BLaER1 (cell line): Measurements from ENCODE around the gene ANKMY1.

Experiments used
- H3K27ac ChIP-seq: shearing (Covaris generic); formaldehyde crosslinking; 2 replicates; pipeline ENCODE4 v1.8.1; 2022
- H3K27me3 ChIP-seq: shearing (Covaris generic); formaldehyde crosslinking; 2 replicates; pipeline ENCODE4 v1.8.1; 2022
- H3K36me3 ChIP-seq: shearing (Covaris generic); formaldehyde crosslinking; 2 replicates; pipeline ENCODE4 v1.8.1; 2022
- H3K4me1 ChIP-seq: shearing (Covaris generic); formaldehyde crosslinking; 2 replicates; pipeline ENCODE4 v1.8.1; 2022
- H3K4me2 ChIP-seq: shearing (Covaris generic); formaldehyde crosslinking; 2 replicates; pipeline ENCODE4 v1.8.1; 2022
- H3K4me3 ChIP-seq: shearing (Covaris generic); formaldehyde crosslinking; 2 replicates; pipeline ENCODE4 v1.8.1; 2022
- H3K9ac ChIP-seq: shearing (Covaris generic); formaldehyde crosslinking; 2 replicates; pipeline ENCODE4 v1.8.1; 2022
- H3K9me3 ChIP-seq: shearing (Covaris generic); formaldehyde crosslinking; 2 replicates; pipeline ENCODE4 v1.8.1; 2022
- H4K20me1 ChIP-seq: shearing (Covaris generic); formaldehyde crosslinking; 2 replicates; pipeline ENCODE4 v1.8.1; 2022
- Cebpa-rat ChIP-seq: shearing (Covaris generic); IDR thresholded peaks from 2 replicates; pipeline ENCODE4 v1.8.1; 2022

ANKMY1 gene

DNA sequence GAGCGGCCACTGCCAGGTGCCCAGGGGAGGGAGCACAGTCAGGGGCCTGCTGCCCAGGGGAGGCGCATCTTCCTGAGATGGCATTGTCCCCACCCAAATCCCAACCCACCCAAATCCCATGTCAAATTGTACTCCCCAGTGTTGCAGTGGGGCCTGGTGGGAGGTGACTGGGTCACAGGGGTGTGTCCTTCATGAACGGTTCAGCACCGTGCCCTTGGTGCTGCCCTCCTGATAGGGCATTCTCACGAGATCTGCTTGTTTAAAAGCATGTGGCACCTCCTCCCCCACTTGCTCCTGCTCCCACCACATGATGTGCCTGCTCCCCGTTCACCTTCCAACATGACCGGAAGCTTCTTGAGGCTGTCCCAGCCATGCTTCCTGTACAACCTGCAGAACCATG, 27.6 kb downstream of the ANKMY1 start:
- Histone ChIP-seq H3K36me3 (peaks cover 93% of the 10 kb centered on the region), H3K9ac (no peak overlapping the region)

DNA sequence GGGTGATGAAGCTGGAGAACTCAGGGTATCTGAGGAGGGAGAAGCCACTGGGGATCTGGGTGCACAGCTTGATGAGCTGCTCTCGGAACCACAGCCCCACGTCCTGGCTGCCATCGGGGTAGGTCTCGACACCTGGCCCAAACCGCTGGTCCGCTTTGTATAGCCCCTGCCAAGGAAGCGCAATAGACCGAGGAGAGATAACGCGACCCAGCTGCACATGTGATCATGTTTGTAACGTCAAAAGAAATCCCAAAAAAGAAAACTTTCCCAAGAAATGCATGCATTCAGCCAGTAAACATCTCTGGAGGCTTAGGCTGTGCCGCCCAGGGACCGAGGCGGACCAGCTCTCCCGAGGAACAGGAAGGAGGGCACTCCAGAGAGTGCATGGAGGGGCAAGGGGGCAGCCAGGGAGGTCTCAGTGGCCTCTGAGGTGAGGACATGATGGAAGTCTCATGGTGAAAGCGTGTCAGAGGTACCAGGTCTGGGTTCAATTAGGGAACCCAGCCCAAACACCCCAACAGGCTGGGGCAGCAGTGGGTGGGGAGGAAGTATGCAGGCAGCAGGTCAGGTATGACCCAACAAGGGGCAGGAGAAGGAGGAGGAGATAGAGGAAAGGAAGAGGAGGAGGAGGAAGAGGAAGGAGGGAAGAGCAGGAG, 28.3 kb downstream of the ANKMY1 start:
- Histone ChIP-seq H3K36me3 (peaks cover 93% of the 10 kb centered on the region), H3K9ac (no peak overlapping the region), H3K27ac (no peak overlapping the region), H3K4me3 (peak overlapping the region; percentile 14; the same call in 1 of the 2 replicates), H4K20me1 (no peaks in the 10 kb centered on the region), H3K9me3 (peaks cover 98% of the 10 kb centered on the region), H3K27me3 (no peaks in the 10 kb centered on the region), H3K4me2 (no peak overlapping the region), H3K4me1 (peaks cover 10% of the 10 kb centered on the region; the same call in 1 of the 2 replicates)
- no peak for TF ChIP-seq Cebpa-rat

More for the DNA sequence above, 27.6 kb downstream of the ANKMY1 start:
- no peak for TF ChIP-seq Cebpa-rat
- Histone ChIP-seq H3K27me3 (no peaks in the 10 kb centered on the region), H3K4me1 (peaks cover 7% of the 10 kb centered on the region; the same call in 1 of the 2 replicates), H3K4me3 (no peak overlapping the region), H3K27ac (no peak overlapping the region), H3K9me3 (peaks cover 97% of the 10 kb centered on the region), H3K4me2 (no peak overlapping the region), H4K20me1 (no peaks in the 10 kb centered on the region)

DNA sequence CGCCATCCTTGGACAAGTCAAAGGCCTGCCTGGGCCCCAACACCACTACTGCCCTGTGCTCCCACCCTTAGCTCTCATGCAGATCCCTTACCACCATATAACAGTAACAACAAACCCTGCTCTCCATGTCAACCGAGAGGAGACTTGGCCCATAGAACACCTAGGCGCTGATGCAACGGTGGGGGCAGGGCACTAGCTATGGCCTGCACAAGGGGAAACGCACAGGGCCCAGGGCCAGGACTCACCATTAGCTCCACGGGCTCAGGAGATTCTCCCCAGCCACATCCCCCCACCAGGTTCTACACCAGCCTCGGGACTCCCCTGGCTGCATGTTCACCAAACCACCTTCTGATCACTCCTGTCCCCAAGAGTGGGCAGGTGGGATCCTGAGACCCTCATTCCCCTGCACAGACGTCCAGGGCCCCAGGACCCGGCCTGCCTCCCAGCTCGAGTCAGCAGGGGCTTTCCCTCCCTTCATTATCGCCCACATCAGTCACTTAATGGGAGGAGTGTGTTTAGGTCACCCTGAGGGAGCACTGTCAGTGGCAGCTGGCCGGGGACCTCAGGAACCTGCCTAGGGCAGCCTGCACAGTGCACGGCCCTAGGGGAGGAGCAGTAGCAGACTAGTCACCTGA, 29.3 kb downstream of the ANKMY1 start:
- H3K36me3 ChIP-seq = peaks cover 93% of the 10 kb centered on the region
- no peak overlapping the region for H3K4me2 ChIP-seq
- H3K9me3 ChIP-seq = peaks cover 98% of the 10 kb centered on the region
- peaks cover 20% of the 10 kb centered on the region; the same call in 1 of the 2 replicates for H3K4me1 ChIP-seq
- TF ChIP-seq Cebpa-rat = no peak
- no peaks in the 10 kb centered on the region for H3K27me3 ChIP-seq
- H3K9ac ChIP-seq = no peak overlapping the region
- H3K27ac ChIP-seq = no peak overlapping the region
- H4K20me1 ChIP-seq = no peaks in the 10 kb centered on the region
- H3K4me3 ChIP-seq = no peak overlapping the region

DNA sequence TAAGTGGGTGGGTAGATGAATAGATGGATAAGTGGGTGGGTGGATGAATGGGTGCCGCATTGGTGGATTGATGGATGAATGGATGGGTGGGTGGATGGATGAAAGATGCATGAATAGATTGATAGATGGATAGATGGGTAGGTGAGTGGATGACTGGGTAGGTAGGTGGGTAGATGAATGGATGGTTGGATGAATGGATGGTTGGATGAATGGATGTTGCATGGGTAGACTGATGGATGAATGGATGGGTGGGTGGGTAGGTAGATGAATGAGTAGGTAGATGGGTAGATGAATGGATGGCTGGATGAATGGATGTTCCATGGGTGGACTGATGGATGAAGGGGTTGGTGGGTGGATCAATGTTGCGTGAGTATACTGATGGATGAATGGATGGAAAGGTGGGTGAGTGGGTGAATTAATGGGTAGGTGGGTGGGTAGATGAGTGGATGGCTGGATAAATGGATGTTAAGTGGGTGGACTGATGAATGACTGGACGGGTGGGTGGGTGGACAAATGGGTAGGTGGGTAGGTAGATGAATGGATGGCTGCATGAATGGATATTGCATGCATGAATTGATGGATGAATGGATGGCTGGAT, 30.5 kb downstream of the ANKMY1 start:
- peaks cover 20% of the 10 kb centered on the region; the same call in 1 of the 2 replicates for H3K4me1 ChIP-seq
- no peaks in the 10 kb centered on the region for H4K20me1 ChIP-seq
- H3K9me3 ChIP-seq = peaks cover 100% of the 10 kb centered on the region
- H3K4me2 ChIP-seq = no peak overlapping the region
- H3K27me3 ChIP-seq = no peaks in the 10 kb centered on the region
- H3K36me3 ChIP-seq = peaks cover 97% of the 10 kb centered on the region
- H3K27ac ChIP-seq = no peak overlapping the region
- no peak overlapping the region for H3K9ac ChIP-seq
- no peak for TF ChIP-seq Cebpa-rat
- H3K4me3 ChIP-seq = no peak overlapping the region

DNA sequence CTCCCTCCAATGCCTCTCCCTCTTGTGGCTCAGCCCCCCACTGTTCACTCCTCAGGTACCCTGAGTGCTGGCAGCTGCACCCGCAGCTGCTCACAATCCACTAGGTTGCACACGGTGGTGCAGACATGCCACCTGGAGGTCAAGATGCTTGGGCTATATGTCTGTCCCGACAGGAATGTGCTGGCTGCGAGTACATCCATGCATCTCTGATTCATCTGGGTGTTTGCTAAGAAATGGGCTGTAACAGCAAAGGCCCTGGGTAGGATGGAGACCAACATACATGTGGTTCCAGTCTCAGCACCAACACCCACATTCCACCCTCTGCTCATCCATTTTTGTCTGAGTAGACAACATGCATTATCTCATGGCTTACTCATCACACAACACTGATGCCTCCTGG, 31.3 kb downstream of the ANKMY1 start:
- Histone ChIP-seq H3K36me3 (peaks cover 97% of the 10 kb centered on the region), H3K9me3 (peaks cover 100% of the 10 kb centered on the region)
- no peak for TF ChIP-seq Cebpa-rat

DNA sequence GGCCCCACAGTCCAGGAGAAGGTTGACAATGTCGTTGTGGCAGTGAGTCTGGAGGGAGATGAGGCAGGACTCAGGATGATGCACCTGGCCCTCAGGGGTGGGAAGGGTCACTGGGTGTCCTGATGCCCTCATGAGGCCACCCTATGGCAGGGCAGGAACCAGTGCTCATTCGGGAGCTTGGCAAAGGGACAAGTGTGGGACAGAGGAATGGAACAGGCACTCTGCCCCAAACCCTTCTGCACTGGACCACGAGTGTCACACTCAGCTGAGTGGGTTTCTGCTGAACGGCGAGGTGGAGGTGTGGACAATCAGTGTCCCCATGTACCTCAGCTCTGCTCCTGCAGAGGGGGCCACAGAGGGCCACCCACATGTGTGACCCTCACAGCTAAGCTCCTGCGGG, 32.0 kb downstream of the ANKMY1 start:
- Histone ChIP-seq H3K9me3 (peaks cover 100% of the 10 kb centered on the region), H3K36me3 (peaks cover 95% of the 10 kb centered on the region), H3K4me3 (peak overlapping the region; percentile 44), H3K4me1 (peaks cover 20% of the 10 kb centered on the region; the same call in 1 of the 2 replicates), H3K9ac (no peak overlapping the region), H4K20me1 (no peaks in the 10 kb centered on the region), H3K27me3 (no peaks in the 10 kb centered on the region), H3K4me2 (no peak overlapping the region), H3K27ac (peak overlapping the region; percentile 66; the same call in 1 of the 2 replicates)
- TF ChIP-seq Cebpa-rat = no peak

More for the DNA sequence above, 31.3 kb downstream of the ANKMY1 start:
- Histone ChIP-seq H3K9ac (no peak overlapping the region), H3K27me3 (no peaks in the 10 kb centered on the region), H3K4me1 (peaks cover 20% of the 10 kb centered on the region; the same call in 1 of the 2 replicates), H3K4me3 (peak overlapping the region; percentile 44; the same call in 1 of the 2 replicates), H3K27ac (no peak overlapping the region), H4K20me1 (no peaks in the 10 kb centered on the region), H3K4me2 (no peak overlapping the region)

DNA sequence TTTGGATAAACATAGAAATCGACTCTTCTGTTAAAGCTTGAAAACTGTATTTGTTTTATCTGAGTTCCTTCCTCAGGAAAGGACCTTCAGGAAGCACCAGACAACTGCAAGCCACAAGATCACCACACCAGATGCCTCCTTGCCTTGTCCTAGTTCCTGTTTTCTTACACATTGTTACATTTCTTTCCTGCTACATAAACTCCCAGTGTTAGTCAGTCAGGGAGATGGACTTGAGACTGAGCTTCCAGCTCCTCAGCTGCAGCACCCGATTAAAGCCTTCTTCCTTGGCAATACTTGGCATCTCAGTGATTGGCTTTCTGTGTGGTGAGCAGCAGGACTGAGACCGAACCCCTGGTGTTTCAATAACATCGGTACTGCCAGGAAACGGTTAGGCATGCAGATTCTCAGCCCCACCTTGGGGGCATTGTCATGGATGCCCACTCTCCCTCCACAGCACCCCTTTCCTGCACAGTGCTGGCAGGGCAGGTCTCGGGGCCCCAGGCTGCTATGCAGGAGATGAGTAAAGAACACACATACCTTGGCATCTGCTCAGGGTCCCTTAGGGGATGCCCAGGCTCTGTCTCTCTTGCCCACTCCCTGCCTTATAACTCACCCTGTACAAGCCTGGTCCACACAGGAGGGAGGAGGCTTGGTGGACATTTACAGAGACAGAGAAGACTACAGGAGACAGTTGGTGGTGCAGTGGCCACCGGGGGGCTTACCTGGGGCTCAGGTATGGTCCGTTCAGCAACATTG, 32.6 kb downstream of the ANKMY1 start:
- Histone ChIP-seq H3K4me1 (peaks cover 20% of the 10 kb centered on the region; the same call in 1 of the 2 replicates), H3K27ac (peak overlapping the region; percentile 81), H3K4me2 (peak overlapping the region; percentile 1; the same call in 1 of the 2 replicates), H3K36me3 (peaks cover 95% of the 10 kb centered on the region), H3K9ac (no peak overlapping the region), H4K20me1 (no peaks in the 10 kb centered on the region), H3K4me3 (peak overlapping the region; percentile 44), H3K27me3 (no peaks in the 10 kb centered on the region), H3K9me3 (peaks cover 100% of the 10 kb centered on the region)
- no peak for TF ChIP-seq Cebpa-rat

DNA sequence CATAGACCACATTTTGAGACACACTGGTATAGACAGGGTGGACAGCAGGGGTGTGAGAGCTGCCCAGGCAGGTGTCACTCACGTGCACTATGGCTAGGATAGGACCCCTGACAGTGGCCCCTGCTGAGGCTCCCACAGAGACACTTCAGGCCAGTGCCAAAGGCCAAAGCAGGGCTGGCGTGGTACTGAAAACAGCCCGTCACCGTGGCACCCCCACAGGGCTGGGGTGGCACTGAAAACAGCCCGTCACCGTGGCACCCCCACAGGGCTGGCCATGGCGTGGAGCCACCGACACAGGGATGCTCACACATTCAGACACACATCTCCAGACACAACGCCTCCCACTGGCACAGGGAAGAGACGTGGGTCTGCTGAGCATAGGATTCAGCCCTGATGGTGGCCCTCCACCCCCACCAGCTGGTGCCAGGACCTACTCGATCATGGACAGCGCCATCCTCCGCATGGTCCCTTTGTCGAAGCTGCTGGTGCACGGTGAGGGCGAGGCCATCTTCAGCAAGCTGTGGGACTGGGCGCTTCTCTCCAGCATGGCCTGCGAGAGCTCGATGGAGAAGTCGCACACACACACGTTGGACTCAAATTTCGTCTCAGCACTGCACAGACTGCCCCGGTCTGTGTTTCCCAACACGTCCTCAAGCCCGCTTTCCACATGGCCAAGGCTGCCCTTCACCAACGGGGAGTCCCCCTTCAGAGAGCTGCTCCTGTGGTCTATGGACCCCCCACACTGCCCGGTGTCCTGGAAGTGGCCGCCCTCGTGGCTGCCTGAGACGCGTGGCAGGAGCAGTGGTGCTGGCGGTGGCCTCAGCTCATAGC, 34.1 kb downstream of the ANKMY1 start:
- H3K36me3 ChIP-seq = peaks cover 95% of the 10 kb centered on the region
- peak overlapping the region; percentile 13; the same call in 1 of the 2 replicates for H3K4me2 ChIP-seq
- H3K27ac ChIP-seq = peak overlapping the region; percentile 81

More for the DNA sequence above, 34.1 kb downstream of the ANKMY1 start:
- no peaks in the 10 kb centered on the region for H3K27me3 ChIP-seq
- no peak overlapping the region for H3K9ac ChIP-seq
- peak overlapping the region; percentile 44 for H3K4me3 ChIP-seq
- no peaks in the 10 kb centered on the region for H4K20me1 ChIP-seq
- no peak for TF ChIP-seq Cebpa-rat
- peaks cover 20% of the 10 kb centered on the region; the same call in 1 of the 2 replicates for H3K4me1 ChIP-seq
- peaks cover 85% of the 10 kb centered on the region for H3K9me3 ChIP-seq
